Breast epithelium (tissue), 4 donors: Measurements from ENCODE around the gene FCGR2B. TPM values are rescaled to one million over a fixed set of nuclear protein-coding genes. Genes with fewer than 3 reads are reported as not detected.
"Not testable (repeated sequence)": the region's sequence is repeated elsewhere in the genome, so short reads cannot be mapped to it uniquely, and the experiment has no call there.

ENCODE experiments used
- DNase-seq, 2 donors: peaks; one replicate each; pipeline ENCODE4 v3.0.0-alpha.2; 2019; ENCODE audit warnings: low spot score in 2 of 2
- H3K27ac ChIP-seq, 2 donors: fragments of 200-600 bp; sonication (generic) in 1 of 2; one replicate each; pipeline ENCODE4 v1.5.1; 2016 to 2019; ENCODE audit warnings: mild to moderate bottlenecking in 1 of 2
- H3K27me3 ChIP-seq, 2 donors: fragments of 200-600 bp; sonication (generic) in 1 of 2; one replicate each; pipeline versions ENCODE4 v1.5.1 to v1.6.0; 2017 to 2019; ENCODE audit warnings: control low read depth in 1 of 2, mild to moderate bottlenecking in 1 of 2
- H3K36me3 ChIP-seq: fragments of 200-600 bp; one replicate; pipeline ENCODE4 v1.5.1; 2019
- H3K4me1 ChIP-seq, 2 donors: fragments of 200-600 bp; sonication (generic); one replicate each; pipeline ENCODE4 v1.5.1; 2016 to 2019; ENCODE audit warnings: control low read depth in 1 of 2
- H3K4me3 ChIP-seq, 3 donors: fragments of 200-600 bp; sonication (generic); 1 replicate in 2 of 3; 2 replicates in 1 of 3; pipeline ENCODE4 v1.5.1; 2016 to 2019; ENCODE audit warnings: mild to moderate bottlenecking in 3 of 3, moderate library complexity in 2 of 3
- H3K9me3 ChIP-seq, 2 donors: fragments of 200-600 bp; sonication (generic) in 1 of 2; one replicate each; pipeline ENCODE4 v1.5.1; 2016 to 2019; ENCODE audit warnings: control low read depth in 1 of 2
- POLR2A ChIP-seq: fragments of 450-650 bp; IDR thresholded peaks from one replicate; pipeline ENCODE4 v1.6.1; 2016; ENCODE audit warnings: antibody characterized with exemption, mild to moderate bottlenecking, moderate library complexity
- POLR2AphosphoS5 ChIP-seq, 3 donors: sonication (generic); formaldehyde crosslinking; IDR thresholded peaks; one replicate each; pipeline ENCODE4 v1.6.1; 2017; ENCODE audit warnings: antibody characterized with exemption in 3 of 3
- intact Hi-C: fragments of 100-400 bp; cut with DNase I; formaldehyde crosslinking; loops from one replicate; pipeline ENCODE4 v1.15.1; 2023; ENCODE audit warnings: low total_unique reads
- total RNA-seq, 3 donors: library from RNA; depleted of rRNA; stranded (reverse); fragments of >200 nt; gene quantifications; one replicate each; pipeline ENCODE4 v1.1.0, GENCODE V29; 2016
- TF ChIP-seq, protein P1 (sequence below), 3 donors: fragments of 450-650 bp; IDR thresholded peaks; one replicate each; pipeline ENCODE4 v1.5.1; 2016 to 2017; ENCODE audit warnings: antibody characterized with exemption in 3 of 3, mild to moderate bottlenecking in 3 of 3, moderate library complexity in 3 of 3

FCGR2B gene
- total RNA-seq, 3 donors from 2014 or later, result 5.6 to 124 (median 40.0) TPM

GRCh38 chr1:161631076-161631475 lies 31.9 kb upstream of the FCGR2B start, which contains the start of gene FCGR3B:
Gene FCGR3B (minus strand): TSS chr1:161631176. CDS start chr1:161631094, 82 bp downstream.
- Histone ChIP-seq H3K9me3 (no peaks in the 10 kb centered on the region), H3K4me1 (no peaks in the 10 kb centered on the region), H3K27me3 (no peaks in the 10 kb centered on the region), H3K27ac (no peak within 1 kb of the TSS), H3K36me3 (no peaks in the 10 kb centered on the region), H3K4me3 (no peak within 1 kb of the TSS)
- intact Hi-C loops, result no loop called here
- DNase-seq, result no peak
- TF ChIP-seq, protein P1, sequence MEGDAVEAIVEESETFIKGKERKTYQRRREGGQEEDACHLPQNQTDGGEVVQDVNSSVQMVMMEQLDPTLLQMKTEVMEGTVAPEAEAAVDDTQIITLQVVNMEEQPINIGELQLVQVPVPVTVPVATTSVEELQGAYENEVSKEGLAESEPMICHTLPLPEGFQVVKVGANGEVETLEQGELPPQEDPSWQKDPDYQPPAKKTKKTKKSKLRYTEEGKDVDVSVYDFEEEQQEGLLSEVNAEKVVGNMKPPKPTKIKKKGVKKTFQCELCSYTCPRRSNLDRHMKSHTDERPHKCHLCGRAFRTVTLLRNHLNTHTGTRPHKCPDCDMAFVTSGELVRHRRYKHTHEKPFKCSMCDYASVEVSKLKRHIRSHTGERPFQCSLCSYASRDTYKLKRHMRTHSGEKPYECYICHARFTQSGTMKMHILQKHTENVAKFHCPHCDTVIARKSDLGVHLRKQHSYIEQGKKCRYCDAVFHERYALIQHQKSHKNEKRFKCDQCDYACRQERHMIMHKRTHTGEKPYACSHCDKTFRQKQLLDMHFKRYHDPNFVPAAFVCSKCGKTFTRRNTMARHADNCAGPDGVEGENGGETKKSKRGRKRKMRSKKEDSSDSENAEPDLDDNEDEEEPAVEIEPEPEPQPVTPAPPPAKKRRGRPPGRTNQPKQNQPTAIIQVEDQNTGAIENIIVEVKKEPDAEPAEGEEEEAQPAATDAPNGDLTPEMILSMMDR (IDR thresholded peaks at IDR 0.05), result no peak
- TF ChIP-seq POLR2AphosphoS5 (IDR thresholded peaks at IDR 0.05) (no peak), POLR2A (no peak)

DNA sequence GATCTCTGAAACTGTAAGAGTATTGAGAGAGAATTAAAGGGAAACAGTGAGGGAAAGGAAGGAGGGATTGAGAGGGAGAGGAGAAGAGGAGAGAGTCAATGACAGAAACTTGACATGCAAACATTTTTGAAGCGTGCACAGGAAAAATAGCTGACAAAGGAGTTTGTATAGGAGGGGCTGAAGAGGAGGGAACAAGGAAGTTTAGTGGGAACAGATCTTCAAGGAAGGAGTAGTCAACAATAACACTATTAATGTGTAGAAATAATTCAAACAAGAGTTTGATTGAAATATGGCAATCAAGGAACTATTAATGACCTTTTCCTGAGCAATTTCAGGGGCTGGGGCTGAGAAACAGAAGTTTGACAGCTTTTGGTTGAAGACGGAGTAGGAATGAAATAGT lies 27.9 kb upstream of the FCGR2B start:
- DNase-seq, H3K4me1 ChIP-seq, H3K27ac ChIP-seq, intact Hi-C loops, H3K27me3 ChIP-seq, H3K4me3 ChIP-seq, H3K36me3 ChIP-seq, H3K9me3 ChIP-seq: not testable (repeated sequence)

DNA sequence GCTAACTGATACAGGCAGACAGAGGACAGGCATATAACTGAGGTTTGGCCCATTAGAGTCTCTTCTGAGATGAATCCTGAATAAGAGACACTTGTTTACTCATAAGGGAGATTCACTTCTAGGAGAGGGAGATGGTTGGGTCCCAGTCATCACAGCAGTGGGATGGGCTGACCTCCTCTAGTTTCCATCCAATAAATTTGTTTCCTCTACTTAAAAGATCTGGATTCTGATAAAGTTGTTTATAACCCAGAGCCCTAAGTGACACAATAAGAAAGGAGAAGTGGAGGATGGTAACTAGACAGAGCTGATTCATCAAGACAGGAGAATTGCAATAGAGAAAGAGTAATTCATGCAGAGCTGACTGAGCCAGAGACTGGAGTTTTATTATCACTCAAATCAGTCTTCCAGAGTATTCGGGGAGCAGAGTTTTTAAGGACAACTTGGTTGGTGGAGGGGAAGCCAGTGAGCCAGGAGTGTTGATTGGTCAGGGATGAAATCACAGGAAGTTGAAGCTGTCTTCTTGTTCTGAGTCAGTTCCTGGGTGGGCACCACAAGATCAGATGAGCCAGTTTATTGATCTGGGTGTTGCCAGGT lies 26.7 kb upstream of the FCGR2B start:
- intact Hi-C loops, result not testable (repeated sequence)

GRCh38 chr1:161636976-161637375 lies 26.0 kb upstream of the FCGR2B start:
- H3K4me1 ChIP-seq, H3K27ac ChIP-seq, H3K9me3 ChIP-seq, H3K4me3 ChIP-seq, H3K27me3 ChIP-seq, DNase-seq, H3K36me3 ChIP-seq, intact Hi-C loops: not testable (repeated sequence)

More for the DNA sequence above, 26.7 kb upstream of the FCGR2B start:
- DNase-seq, H3K36me3 ChIP-seq, H3K4me3 ChIP-seq, H3K27ac ChIP-seq, H3K9me3 ChIP-seq, H3K4me1 ChIP-seq, H3K27me3 ChIP-seq: not testable (repeated sequence)

DNA sequence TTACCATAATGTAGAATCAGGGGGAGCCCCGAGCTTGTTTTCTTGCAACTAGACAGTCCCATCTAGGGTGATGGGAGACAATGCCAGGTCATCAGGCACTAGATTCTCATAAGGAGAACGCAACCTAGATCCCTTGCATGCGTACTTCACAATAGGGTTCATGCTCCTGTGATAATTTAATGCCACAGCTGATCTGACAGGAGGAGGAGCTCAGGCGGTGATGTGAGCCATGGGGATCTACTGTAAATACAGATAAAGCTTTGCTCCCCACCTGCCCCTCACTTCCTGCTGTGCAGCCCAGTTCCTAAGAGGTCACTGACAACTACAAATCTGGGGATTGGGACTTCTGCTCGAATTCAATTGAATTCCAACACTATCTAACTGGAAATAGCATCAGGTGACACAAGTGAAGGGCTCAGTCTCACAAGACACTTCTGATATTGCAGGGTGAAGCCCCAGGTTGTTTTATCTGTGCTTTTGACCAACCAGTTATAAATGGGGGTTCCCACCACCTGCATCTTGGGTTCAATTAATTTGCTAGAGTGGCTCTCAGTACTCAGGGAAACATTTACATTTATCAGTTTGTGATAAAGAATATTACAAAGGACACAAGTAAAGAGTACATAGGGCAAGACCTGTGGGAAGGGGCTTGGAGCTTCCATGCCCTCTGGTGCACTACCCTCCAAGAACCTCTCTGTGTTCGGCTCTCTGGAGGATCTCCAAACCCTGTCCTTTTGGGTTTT lies 24.5 kb upstream of the FCGR2B start:
- H3K36me3 ChIP-seq, intact Hi-C loops, H3K4me3 ChIP-seq, H3K27me3 ChIP-seq, DNase-seq, H3K4me1 ChIP-seq, H3K27ac ChIP-seq, H3K9me3 ChIP-seq: not testable (repeated sequence)

DNA sequence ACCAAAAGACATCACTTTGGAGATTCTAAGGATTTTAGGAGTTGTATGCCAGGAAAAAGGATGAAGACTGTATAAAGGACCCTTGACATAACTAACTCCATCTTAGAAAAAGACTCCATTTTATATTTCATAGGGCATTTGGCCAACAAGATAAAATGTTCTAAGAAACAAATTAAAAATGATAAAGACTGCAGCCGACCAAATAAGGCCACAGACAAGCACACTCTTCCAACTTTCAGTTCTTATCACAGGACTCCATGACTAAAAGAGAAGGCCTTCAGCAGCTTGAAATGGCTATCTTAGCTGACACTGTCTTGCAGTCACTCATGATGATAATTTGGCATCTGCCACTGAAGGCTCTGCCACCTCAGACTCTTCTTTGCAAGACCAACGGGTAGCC lies 23.7 kb upstream of the FCGR2B start:
- H3K4me3 ChIP-seq, H3K27me3 ChIP-seq, DNase-seq, H3K27ac ChIP-seq, H3K36me3 ChIP-seq, H3K9me3 ChIP-seq, intact Hi-C loops, H3K4me1 ChIP-seq: not testable (repeated sequence)

DNA sequence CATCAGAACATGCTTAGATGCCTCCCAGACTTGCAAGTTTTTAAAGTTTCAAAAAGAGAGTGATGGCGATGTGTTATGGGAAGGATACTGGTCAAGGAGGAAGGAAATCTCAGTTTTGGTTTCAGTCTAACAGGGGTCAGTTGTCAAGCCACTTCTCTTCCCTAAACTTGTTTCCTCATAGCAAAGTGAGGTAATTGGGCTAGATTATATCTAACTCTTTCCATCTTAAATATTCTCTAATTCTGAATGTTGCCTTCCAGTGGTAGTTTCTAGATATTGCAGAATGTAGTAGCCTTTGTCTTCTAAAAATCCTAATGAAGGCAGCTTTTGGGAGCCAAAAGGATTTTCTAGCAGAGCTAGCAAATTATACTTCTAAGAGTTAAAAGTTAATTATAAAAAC lies 20.2 kb upstream of the FCGR2B start:
- H3K36me3 ChIP-seq, H3K27ac ChIP-seq, H3K27me3 ChIP-seq, H3K9me3 ChIP-seq, intact Hi-C loops, DNase-seq, H3K4me1 ChIP-seq, H3K4me3 ChIP-seq: not testable (repeated sequence)

- intact Hi-C loops, H3K27me3 ChIP-seq, H3K36me3 ChIP-seq, DNase-seq, H3K27ac ChIP-seq, H3K4me3 ChIP-seq, H3K9me3 ChIP-seq, H3K4me1 ChIP-seq: not testable (repeated sequence)
Observed at GRCh38 chr1:161643481-161644208, 19.3 kb upstream of the FCGR2B start.

GRCh38 chr1:161644855-161645254 lies 18.1 kb upstream of the FCGR2B start:
- H3K4me3 ChIP-seq, H3K27ac ChIP-seq, H3K27me3 ChIP-seq, intact Hi-C loops, H3K9me3 ChIP-seq, DNase-seq, H3K36me3 ChIP-seq, H3K4me1 ChIP-seq: not testable (repeated sequence)
